ENCODE data around the gene BCL2.

GRCh38 chr18:63234841-63235240 lies 84.7 kb downstream of the BCL2 start:
- TF ChIP-seq, protein P1, sequence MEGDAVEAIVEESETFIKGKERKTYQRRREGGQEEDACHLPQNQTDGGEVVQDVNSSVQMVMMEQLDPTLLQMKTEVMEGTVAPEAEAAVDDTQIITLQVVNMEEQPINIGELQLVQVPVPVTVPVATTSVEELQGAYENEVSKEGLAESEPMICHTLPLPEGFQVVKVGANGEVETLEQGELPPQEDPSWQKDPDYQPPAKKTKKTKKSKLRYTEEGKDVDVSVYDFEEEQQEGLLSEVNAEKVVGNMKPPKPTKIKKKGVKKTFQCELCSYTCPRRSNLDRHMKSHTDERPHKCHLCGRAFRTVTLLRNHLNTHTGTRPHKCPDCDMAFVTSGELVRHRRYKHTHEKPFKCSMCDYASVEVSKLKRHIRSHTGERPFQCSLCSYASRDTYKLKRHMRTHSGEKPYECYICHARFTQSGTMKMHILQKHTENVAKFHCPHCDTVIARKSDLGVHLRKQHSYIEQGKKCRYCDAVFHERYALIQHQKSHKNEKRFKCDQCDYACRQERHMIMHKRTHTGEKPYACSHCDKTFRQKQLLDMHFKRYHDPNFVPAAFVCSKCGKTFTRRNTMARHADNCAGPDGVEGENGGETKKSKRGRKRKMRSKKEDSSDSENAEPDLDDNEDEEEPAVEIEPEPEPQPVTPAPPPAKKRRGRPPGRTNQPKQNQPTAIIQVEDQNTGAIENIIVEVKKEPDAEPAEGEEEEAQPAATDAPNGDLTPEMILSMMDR (IDR thresholded peaks at IDR 0.05) = no peak
- no peak for TF ChIP-seq POLR2A (IDR thresholded peaks at IDR 0.05)

All from Peyer's patch (tissue), 4 donors.